Gastrocnemius medialis (tissue), 4 donors: ENCODE results near the gene ADSS1.

Experiments
- POLR2A ChIP-seq, 2 donors: fragments of 450-650 bp; IDR thresholded peaks; one replicate each; pipeline ENCODE4 v1.6.1; 2017; ENCODE audit warnings: antibody characterized with exemption in 2 of 2, mild to moderate bottlenecking in 2 of 2, moderate library complexity in 2 of 2
- TF ChIP-seq, protein P1 (sequence below), 5 experiments: fragments of 450-650 bp in 3 of 5; fragments of 200-600 bp in 2 of 5; sonication (generic) in 2 of 5; IDR thresholded peaks in 4 of 5; conservative IDR thresholded peaks in 1 of 5; 1 replicate in 4 of 5; 2 replicates in 1 of 5; pipeline ENCODE4 v1.5.1; 2016 to 2019; ENCODE audit warnings: antibody characterized with exemption in 5 of 5, mild to moderate bottlenecking in 3 of 5, moderate library complexity in 3 of 5

DNA sequence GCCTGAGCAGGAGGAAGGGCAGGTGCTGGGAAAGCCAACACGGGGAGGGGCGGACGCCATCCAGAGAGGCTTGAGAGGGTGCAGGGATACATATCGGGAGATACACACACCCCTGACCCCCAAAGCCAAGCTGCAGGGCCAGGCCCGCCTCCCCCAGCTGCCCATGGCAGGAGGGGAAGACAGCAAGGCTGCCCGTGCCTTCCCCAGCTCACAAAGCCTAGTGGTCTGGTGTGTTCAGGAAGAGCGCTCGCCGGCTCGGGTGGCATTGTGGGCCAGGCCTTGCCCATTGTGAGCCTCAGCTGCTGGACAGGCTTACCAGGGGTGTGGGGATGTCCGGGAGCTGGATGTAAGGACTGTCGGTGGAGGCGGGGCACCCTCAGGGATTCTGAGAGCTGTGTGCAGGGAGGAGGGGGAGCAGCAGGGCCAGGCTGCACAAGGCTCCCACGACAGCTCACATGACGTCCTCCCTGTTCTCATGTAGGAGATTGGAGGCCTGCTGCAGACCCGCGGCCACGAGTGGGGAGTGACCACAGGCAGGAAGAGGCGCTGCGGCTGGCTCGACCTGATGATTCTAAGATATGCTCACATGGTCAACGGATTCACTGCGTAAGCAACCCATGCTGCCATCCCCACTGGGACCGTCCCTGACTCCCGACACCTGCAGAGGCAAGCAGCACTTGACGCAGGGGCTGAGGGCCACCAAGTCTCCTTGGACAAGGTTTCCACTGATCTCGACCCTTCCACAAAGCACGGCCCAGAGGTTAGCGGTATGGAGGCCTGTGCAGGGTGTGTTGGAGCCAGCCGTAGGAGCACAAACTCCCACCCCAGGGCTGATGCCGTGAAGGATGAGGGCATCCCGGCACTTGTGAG lies 18.8 kb downstream of the ADSS1 start:
- TF ChIP-seq, protein P1, sequence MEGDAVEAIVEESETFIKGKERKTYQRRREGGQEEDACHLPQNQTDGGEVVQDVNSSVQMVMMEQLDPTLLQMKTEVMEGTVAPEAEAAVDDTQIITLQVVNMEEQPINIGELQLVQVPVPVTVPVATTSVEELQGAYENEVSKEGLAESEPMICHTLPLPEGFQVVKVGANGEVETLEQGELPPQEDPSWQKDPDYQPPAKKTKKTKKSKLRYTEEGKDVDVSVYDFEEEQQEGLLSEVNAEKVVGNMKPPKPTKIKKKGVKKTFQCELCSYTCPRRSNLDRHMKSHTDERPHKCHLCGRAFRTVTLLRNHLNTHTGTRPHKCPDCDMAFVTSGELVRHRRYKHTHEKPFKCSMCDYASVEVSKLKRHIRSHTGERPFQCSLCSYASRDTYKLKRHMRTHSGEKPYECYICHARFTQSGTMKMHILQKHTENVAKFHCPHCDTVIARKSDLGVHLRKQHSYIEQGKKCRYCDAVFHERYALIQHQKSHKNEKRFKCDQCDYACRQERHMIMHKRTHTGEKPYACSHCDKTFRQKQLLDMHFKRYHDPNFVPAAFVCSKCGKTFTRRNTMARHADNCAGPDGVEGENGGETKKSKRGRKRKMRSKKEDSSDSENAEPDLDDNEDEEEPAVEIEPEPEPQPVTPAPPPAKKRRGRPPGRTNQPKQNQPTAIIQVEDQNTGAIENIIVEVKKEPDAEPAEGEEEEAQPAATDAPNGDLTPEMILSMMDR (IDR thresholded peaks at IDR 0.05 in 4 of 5, conservative IDR thresholded peaks at IDR 0.05 in 1 of 5): no peak
- no peak for TF ChIP-seq POLR2A (IDR thresholded peaks at IDR 0.05)
